Glomerular visceral epithelial cell (primary cell): ENCODE measurements around the gene RXRA.
A peak's percentile ranks its signal among the peaks of the same experiment; 100 is the strongest.

Source experiments
- DNase-seq: peaks from one replicate; pipeline ENCODE4 v3.0.0-alpha.2; 2016; ENCODE audit errors: extremely low spot score

RXRA gene

DNA sequence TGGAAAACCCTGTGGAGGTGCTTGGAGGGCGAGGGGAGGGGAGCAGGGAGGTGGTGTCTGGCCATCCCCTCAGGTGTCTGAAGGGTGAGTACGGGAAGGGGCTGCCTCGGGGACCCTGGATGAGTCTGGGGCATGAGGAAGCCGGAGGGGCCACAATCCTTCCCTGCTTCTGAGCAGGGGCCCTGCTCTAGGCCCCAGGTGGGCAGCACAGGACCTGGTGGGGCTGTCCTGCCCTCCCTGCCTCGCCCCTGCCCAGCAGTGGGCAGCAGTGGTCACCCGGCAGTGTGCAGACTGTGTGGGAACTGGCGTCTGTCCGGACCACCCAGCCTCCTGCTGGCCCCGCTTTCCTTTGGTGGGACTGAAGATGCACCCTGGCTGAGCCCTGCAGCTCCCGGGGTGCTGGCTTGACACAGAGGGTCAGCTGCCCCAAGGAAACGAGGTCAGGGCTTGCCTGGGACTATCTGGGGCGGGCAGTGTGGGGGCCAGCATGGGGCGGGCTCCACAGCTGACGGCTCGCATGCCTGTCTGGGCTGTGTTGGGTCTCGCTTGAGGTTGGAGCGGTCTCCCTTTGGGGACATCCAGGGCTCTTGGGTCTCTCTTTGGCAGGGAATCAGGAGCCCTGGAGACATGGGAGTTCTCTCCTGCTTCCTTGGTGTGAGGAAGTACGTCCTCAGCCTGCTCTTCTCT, 26.1 kb downstream of the RXRA start:
- DNase-seq = no peak

DNA sequence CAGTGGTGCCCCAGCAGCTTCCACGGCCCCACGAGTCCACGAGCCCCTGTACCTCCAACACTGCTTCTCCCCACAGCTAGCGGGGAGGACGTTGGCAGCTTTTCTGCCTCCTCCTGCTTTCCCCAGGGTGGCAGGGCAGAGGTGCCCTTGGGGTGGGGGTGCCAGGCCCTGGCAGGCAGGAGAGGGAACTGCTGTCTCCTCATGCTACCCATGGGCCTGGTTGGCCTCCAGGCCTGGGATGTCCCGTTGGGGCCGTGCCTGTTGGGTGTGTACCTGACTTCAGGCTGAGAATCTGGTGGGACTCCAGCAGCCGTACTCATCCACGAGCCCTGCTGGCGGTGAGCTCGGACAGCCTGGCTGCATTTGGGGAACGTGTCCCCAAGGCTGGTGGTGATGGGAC, 27.3 kb downstream of the RXRA start:
- no peak for DNase-seq

DNA sequence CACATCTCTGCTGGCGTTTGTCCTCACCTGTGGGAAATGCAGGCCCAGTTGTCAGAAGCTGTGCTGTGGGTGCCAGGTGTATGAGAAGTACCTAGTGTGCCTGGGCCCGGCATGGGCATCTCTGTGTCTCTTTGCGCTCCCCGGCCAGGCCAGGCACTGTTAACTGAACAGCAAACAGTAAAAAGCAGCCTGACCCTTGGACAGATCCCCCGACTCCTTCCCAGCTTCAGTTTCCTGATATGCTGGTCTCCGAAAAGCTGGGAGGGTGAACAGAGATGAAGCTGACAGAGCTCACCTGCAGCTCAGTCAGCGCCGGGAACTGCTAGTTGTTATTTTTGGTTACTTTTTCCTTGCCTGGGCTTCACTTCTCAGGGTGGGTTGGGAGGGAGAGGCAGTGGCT, 28.9 kb downstream of the RXRA start:
- DNase-seq = no peak

GRCh38 chr9:134355561-134356279, 29.5 kb downstream of the RXRA start:
- no peak for DNase-seq

DNA sequence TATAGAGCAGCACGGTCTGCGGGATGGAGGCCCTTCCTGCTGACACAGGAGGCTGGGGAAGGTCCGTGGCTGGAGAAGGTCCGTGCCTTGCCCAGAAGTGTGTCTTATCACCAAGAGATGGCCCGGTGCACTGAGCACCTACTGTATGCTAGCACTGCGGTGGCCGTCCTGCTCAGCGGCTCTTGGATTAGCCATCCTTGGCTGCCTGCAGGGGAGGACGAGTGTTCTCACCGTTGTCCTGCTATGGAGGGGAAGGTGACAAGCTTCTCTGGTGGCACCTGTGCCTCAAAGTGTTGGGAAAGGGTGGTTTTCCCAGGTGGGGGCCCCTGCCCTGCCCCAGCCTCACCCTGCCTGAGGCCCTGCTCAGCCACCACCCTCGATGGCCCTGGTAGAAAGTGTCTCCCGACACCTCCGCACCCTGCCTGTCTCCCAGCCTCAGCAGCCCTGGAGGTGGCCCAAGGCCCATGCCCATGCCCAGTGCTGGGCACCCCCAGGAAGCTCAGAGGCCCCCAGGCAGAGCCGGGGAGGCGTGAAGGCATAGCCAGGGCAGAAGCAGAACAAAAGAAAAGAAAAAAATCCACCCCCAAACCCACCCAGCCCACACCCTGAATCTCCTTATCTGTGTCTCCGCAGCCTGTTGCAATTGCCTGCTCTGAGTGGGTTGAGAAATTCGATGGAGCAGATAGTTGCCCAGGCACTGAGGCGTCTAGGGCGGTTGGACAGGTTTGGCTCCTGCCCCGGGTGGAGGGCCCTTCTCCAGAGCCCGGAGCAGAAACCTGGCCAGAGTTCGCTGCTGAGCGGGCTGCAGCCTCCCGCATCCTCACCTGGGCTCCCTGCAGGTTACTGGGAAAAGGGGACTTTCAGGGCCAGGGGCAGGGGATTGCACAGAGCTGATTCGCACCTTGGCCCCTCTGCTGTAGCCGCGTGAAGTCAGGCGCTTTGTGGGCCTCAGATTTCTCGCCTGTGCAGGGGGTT, 30.5 kb downstream of the RXRA start:
- DNase-seq = no peak

- DNase-seq = no peak
These were observed 31.4 kb downstream of the RXRA start for GRCh38 chr9:134357631-134358025.

- no peak for DNase-seq
These were observed 31.9 kb downstream of the RXRA start for GRCh38 chr9:134358026-134358661.

- DNase-seq = no peak
These were observed 32.5 kb downstream of the RXRA start for GRCh38 chr9:134358662-134359319.

DNA sequence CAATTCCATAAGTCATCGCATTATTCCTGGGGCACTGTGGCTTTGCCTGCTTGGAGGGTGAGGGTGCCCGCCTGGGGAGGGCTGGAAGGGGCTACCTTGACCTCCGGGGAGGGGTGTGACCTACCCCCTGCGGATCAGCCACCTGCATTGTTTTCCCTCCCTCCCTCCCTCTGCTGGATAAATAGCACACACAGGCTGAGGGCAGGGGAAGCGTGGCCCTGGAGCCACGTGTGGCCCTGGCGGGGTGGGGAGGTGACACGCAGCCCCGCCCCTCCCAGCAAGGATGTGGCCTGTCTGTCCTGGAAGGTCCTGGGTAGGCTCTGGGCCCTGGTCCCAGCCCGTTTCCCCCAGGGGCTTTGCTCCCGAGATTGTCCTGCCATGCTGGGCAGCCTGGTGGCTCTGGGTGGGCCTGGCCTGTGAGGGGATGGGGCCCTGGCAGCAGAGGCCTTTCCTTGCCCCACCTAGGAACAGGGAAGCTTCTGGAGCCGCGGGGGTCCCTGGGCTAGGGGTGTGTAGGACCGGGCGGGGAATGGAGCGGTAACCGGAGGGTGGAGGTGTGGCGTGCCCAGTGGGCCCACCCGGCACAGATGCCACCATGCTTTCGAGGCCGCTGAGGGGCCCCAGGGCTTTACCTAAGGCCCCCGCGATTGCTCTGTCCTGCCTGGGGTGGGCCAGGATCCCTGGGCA, 33.4 kb downstream of the RXRA start:
- DNase-seq = no peak

GRCh38 chr9:134360180-134360759, 34.0 kb downstream of the RXRA start:
- DNase-seq = no peak

DNA sequence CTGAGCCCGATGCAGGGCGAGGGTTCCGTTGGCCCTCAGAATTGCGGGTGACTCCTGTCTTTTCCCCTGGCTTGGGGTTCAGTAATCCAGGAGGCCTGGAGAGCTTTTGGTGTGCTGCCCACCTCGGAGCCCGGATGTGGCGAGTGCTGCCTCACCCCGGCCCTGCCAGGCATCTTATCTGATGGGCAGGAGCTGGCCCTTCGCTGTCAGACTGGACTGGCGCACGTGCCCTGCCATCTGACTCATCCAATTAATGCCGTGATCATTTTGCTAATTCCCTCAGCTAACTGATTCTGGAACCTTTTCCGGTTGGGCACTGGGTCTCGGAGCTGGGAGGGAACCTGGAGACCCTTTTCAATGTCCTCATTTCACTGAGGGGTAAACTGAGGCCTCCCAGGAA, 34.6 kb downstream of the RXRA start:
- no peak for DNase-seq

- no peak for DNase-seq
These were observed 35.2 kb downstream of the RXRA start for GRCh38 chr9:134361426-134361825.

DNA sequence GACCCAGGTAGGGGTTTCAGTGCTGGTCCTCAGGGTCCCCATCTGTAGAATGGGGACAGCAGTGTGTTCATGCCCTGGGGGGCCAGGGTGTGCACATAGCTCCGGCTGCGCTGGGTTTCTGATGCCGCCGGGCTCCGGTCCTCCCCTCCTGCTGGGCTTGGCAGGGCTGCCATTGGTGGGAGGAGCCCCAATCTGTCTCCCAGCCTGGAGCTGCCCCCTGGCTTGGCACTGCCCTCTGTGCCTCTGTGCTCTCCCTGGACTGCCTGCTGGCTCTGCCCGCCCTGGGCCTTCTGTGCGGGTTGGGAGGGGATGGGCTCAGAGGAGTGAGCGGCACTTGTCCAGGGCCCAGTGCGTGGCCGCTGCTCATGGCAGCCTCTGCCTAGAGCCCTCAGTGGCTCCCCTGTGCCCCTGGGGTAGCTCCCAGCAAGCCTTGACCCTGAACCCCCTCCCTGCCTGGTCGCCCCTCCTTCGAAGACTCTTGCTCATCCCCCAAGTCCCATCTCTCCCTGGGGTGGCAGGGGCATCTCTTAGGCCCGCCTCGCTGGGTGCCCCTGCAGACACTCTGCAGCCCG, 35.7 kb downstream of the RXRA start:
- no peak for DNase-seq

- DNase-seq = no peak
These were observed 37.2 kb downstream of the RXRA start for GRCh38 chr9:134363450-134363849.

- DNase-seq = no peak
These were observed 38.3 kb downstream of the RXRA start for GRCh38 chr9:134364391-134365114.

DNA sequence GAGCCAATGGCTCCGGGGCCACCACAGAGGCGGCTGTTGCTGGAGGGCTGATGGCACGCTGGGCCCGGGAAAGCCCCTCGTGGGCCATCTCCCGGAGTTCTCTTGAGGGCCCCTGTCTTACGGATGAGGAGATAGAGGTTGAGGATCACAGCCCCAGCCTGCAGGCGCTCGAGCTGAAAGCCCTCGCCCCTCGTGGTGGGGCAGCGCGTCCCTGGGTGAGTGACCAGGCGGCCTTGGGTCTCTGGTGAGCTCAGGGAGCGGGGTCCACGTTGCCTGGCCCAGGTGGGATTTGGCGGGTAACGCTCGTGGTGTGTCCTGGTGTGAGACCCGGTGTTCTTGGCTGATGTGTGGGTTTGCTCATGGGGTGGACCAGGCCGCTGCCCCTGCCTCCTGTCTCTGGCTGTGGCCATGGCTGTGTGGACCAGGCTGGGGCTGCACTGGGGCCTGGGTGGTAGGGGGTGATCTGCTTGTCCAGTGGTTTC, 38.9 kb downstream of the RXRA start:
- DNase-seq = no peak

GRCh38 chr9:134365791-134366222, 39.6 kb downstream of the RXRA start:
- DNase-seq = no peak

DNA sequence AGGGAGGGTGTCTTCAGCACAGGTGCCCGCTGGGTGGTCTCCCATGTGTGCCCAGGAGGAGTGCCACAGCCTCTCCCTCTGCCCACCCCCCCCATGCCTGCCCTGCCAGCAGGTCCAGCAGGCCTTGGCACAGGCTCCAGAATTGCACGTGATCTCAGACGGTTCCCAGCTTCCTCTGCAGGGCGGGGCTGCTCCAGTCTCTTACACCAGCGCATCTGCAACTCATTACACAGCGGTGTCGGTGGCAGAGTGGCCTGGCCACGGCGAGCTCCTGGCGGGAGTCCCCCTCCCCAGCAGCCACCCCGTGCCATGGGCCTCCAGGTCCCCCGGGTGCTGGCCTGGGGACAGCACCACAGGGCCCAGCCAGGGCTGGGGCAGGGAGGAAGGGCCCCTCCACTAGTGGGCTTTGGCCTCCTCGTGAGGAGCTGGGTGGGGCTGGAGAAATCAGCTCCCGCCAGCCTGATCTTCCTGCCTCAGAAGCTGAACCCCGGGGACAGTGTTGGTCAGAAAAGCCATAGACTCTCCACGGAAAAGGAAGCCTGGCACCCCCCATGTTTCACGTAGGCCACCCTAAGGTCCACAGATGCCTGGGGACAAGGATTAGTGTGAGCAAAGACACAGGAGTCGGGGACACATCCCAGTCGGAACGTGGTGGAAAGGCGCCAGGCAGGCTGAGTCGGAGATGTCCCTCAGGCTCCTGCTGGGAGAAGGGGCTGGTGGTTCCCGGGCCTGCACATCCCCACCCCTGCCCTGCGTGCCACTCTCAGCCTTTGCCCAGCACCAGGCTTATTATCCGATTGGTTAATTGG, 40.2 kb downstream of the RXRA start:
- DNase-seq = peak; percentile 81
